HS-5 (cell line): Measurements from ENCODE around the gene KCND3.

ENCODE experiments used
- DNase-seq: peaks from one replicate; pipeline ENCODE4 v3.0.0-alpha.2; 2012; ENCODE audit warnings: low read depth

KCND3 gene

GRCh38 chr1:111880881-111881837 is 108.3 kb downstream of the KCND3 start:
- DNase-seq: no peak

GRCh38 chr1:111879081-111879480 is 110.4 kb downstream of the KCND3 start:
- DNase-seq: no peak

- no peak for DNase-seq
Measured at GRCh38 chr1:111878649-111879048, 110.8 kb downstream of the KCND3 start.

- DNase-seq: no peak
Measured at GRCh38 chr1:111878091-111878490, 111.4 kb downstream of the KCND3 start.

GRCh38 chr1:111876631-111877030 is 112.8 kb downstream of the KCND3 start:
- DNase-seq: no peak

GRCh38 chr1:111875640-111876039 is 113.8 kb downstream of the KCND3 start:
- DNase-seq: no peak

GRCh38 chr1:111873460-111874030 is 115.9 kb downstream of the KCND3 start:
- no peak for DNase-seq

GRCh38 chr1:111870181-111870580 is 119.3 kb downstream of the KCND3 start:
- no peak for DNase-seq

- no peak for DNase-seq
Measured at GRCh38 chr1:111867868-111868440, 121.5 kb downstream of the KCND3 start.

GRCh38 chr1:111864862-111865261 is 124.6 kb downstream of the KCND3 start:
- no peak for DNase-seq

GRCh38 chr1:111863401-111863800 is 126.1 kb downstream of the KCND3 start:
- no peak for DNase-seq

- DNase-seq: no peak
Measured at GRCh38 chr1:111862599-111862998, 126.9 kb downstream of the KCND3 start.

- DNase-seq: no peak
Measured at GRCh38 chr1:111861523-111861922, 127.9 kb downstream of the KCND3 start.

- DNase-seq: no peak
Measured at GRCh38 chr1:111857194-111857651, 132.2 kb downstream of the KCND3 start.

GRCh38 chr1:111856411-111857185 is 132.9 kb downstream of the KCND3 start:
- DNase-seq: no peak

- DNase-seq: no peak
Measured at GRCh38 chr1:111855260-111855659, 134.2 kb downstream of the KCND3 start.

- no peak for DNase-seq
Measured at GRCh38 chr1:111852261-111852721, 137.2 kb downstream of the KCND3 start.

- DNase-seq: no peak
Measured at GRCh38 chr1:111851552-111851951, 137.9 kb downstream of the KCND3 start.

- no peak for DNase-seq
Measured at GRCh38 chr1:111850109-111850508, 139.4 kb downstream of the KCND3 start.

- no peak for DNase-seq
Measured at GRCh38 chr1:111848852-111849545, 140.5 kb downstream of the KCND3 start.

- DNase-seq: no peak
Measured at GRCh38 chr1:111847466-111847865, 142.0 kb downstream of the KCND3 start.
